D721Med (cell line): ENCODE data around the gene C1QTNF1.
A peak's percentile ranks its signal among the peaks of the same experiment; 100 is the strongest.

Experiments used
- DNase-seq: peaks from one replicate; pipeline ENCODE4 v3.0.0; 2011; ENCODE audit warnings: low spot score; ENCODE audit not compliant: insufficient read length
- FAIRE-seq: peaks from 2 replicates; lab custom pipeline; 2011; peaks lifted over from hg19 to GRCh38; lab: Jason Lieb, UNC
- CTCF ChIP-seq: IDR thresholded peaks from 2 replicates; pipeline ENCODE4 v1.5.1; 2012; ENCODE audit warnings: mild to moderate bottlenecking, control low read depth; ENCODE audit not compliant: insufficient read depth; ENCODE audit errors: missing control alignments

The C1QTNF1 gene

GRCh38 chr17:79085921-79086551, 62.1 kb downstream of the C1QTNF1 start:
- no peak for FAIRE-seq
- no peak for TF ChIP-seq CTCF
- DNase-seq: no peak

- FAIRE-seq: no peak
- no peak for DNase-seq
- no peak for TF ChIP-seq CTCF
Measured at GRCh38 chr17:79086609-79087427, 62.8 kb downstream of the C1QTNF1 start.

GRCh38 chr17:79087428-79088143, 63.6 kb downstream of the C1QTNF1 start:
- DNase-seq (peak; percentile 96), FAIRE-seq (peak; percentile 21)
- peak; percentile 99 for TF ChIP-seq CTCF

- TF ChIP-seq CTCF: no peak
- FAIRE-seq (no peak), DNase-seq (no peak)
Measured at GRCh38 chr17:79088247-79088996, 64.5 kb downstream of the C1QTNF1 start.

GRCh38 chr17:79088997-79089328, 65.0 kb downstream of the C1QTNF1 start:
- FAIRE-seq (no peak), DNase-seq (no peak)
- no peak for TF ChIP-seq CTCF

GRCh38 chr17:79089720-79090442, 65.9 kb downstream of the C1QTNF1 start:
- DNase-seq (no peak), FAIRE-seq (no peak)
- TF ChIP-seq CTCF: no peak
